Femur (tissue), 1 donor: ENCODE data around the gene ARHGEF19.
"Not testable (repeated sequence)": the region's sequence is repeated elsewhere in the genome, so short reads cannot be mapped to it uniquely, and the experiment has no call there.

Experiments
- DNase-seq: peaks from one replicate; pipeline ENCODE4 v3.0.0-alpha.2; 2017

The ARHGEF19 gene

DNA sequence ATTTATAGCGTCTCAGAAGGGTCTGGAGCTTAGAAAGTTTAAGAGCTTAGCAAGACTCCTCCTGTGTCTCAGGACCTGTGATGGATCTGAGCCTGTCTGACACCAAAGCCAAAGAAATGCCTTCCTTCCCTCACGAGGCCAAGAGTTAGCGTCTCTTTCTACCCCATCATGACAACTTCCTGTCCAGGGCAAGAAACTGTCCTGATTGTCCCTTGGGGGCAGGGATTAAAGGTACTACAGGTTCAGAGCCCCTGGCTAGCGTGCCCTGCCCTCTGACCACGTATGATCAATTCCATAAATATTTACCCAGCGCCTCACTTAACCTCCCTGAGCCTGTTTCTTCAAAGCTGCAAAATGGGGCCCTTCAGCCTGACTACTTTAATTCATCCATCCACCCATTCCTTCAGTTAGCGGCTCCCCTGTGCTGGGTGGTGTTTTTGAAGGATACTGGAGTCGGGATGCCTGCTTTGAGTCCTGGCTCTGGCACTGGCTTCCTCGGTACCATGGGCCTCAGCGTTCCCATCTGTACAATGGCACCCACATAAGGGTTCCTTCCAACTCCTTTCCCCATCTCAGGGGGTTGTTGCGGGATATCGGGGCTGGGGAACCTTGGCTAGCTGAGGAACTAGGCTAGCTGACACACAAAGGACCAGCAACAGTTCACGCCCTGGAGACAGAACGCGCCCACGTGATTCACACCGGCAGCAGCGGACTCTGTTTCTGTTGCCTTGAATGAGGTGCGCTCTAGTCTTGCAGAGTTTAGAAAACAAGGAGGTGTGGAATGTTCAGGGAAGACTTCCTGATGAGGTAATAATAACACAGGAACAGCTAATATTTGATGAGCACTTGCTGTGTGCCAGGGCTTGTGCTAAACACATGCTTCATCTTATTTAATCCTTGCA lies 33.6 kb downstream of the ARHGEF19 start:
- no peak for DNase-seq

GRCh38 chr1:16177306-16177705 lies 35.1 kb downstream of the ARHGEF19 start:
- DNase-seq = no peak

DNA sequence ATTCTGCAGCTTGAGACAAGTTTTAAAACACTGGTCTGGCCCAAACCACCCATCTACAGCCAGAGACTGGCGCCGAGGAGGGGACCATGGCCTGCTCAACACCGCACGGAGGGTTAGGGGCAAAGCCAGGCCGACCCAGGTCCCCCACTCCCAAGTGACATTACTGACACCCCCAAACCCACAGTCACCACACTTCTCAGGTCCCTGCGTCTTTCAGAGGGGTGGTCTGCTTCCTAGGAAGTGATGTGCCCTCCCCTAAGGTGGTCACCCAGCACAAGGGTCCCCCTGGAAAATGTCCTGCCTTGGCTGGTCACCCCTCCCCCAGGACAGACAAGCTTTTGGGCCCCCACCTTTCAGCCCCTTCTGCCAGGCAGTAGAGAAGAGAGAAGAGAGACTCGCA lies 35.8 kb downstream of the ARHGEF19 start:
- no peak for DNase-seq

- peak; percentile 96 for DNase-seq
These were observed 36.6 kb downstream of the ARHGEF19 start for GRCh38 chr1:16175610-16176553.

DNA sequence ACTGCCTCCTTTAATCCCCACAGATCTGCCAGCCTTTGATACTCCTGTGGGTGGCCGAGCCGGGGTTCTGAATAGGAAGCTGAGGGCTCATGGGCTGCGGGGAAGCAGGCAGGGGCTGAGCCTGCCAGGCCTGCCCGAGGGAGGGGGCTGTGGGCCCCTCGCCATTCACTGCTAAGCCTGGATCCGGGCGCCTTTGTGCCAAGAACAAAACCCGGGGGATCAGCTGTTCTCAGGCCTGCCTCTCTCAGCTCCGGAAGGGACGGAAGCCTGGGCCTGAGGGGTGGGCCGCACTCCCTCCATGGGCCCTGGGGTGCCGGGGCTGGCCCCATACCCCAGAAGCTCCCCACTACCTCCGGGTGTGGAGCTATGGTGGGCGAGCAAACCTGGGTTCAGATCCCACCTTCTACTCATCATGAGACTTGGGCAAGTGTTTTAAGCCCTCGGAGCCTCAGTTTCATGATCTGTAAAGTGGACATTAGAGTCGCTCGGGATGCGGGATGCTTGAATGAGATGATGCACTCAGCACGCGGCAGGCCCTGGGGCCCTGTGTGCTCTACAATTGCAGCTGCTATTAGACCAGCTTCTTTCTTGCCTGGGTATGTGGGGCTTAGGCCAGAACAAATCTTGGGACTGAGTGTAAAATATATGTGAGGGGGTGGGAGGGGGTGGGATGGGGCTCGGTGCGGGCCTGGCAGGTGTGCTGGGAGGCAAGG lies 37.4 kb downstream of the ARHGEF19 start:
- peak; percentile 61 for DNase-seq

DNA sequence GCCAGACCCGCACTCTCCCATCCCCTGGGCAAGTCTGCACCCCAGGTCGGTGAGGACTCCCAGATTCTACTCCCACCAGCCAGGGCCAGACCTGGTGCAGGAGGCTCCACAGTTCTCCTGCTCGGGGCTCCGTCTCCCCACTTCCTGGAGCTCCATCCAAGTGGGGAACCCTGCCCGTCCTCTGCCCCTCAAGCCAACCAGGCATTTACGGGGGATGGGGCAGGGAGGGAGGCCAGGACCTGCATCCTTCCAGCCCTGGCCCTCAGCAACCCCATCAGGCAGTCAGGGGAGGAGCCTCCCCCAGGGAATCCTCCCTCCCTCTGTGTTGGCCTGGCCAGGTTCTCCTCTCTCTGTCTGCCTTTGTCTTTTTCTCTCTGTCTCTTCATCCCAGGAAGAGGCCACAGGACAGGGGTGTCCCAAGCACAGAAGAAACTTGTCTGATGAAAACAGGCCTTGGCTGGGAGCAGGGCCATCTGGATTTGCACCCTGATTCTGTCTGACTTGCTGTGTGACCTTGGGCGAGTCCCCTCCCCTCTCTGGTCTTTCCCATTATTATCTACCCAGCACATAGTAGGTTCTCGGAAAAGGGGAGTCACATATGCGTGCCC lies 38.1 kb downstream of the ARHGEF19 start:
- no peak for DNase-seq

- no peak for DNase-seq
These were observed 38.8 kb downstream of the ARHGEF19 start for GRCh38 chr1:16173447-16174260.

DNA sequence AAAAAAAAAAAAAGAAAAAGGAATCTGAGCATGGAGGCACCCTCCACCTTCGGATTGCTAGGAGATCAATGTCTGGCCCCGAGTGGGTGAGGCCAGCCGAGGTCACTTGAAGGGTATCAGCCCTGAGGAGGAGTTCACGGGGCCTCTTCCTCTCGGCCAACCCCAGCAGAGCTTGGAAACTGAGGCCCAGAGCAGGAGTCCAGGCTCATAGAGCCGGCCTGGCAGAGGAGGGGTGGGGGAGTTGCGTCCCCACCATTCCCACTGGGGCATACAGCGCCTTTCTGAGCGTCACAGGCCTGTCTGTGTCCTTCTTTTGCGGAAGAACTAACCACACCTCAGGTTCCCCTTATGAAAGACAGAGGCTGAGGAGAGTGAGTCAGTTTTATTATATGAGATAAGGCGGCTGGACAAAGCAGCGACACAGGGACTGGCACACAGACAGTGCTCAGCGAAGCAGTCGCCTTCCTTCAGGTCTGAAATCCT lies 39.4 kb downstream of the ARHGEF19 start:
- DNase-seq = no peak

DNA sequence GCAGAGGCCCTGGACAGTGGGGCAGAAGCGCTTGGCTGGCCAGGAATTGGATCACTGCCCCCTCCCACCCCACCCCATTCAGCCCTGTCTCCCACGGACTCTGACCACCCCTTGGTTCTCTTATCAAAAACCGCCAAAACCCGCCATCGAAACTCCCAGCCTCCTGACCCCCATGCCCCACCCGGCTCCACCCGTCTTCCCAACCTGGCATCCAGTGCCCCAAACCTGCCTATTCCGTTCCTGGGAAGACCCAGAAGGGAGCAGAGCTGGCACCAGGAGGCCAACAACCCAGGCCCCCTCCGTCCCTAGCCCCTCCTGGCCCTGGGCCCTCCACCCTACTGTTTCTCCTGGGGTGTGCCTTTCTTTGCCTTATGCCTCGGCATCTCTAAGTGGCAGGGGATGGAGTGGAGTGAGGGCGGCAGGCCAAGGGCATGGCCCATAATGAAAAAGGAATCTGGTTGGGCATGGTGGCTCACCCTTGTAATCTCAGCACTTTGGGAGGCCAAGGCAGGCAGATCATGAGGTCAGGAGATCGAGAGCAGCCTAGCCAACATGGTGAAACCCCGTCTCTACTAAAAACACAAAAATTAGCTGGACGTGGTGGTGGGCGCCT lies 40.1 kb downstream of the ARHGEF19 start:
- DNase-seq = no peak

- DNase-seq = no peak
These were observed 40.9 kb downstream of the ARHGEF19 start for GRCh38 chr1:16171314-16172151.

DNA sequence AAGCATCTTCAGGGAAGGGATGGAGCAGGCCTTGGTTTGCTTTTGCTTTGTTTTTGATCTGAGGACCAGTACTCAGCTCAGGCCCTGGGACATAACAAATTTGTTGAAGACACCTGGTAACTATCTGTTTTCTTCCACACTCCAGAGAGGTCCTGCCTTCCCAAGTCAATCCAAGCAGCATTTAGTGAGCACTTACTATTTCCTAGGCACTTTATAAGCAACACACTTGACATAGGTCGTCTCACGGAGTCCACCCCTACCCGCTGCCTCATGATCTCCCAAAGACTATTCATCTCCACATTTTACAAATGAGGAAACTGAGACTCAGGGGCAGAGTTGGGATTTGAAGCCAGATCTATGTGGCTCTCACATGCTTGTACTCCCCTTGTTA lies 42.2 kb downstream of the ARHGEF19 start:
- no peak for DNase-seq

GRCh38 chr1:16168622-16169360 lies 43.7 kb downstream of the ARHGEF19 start:
- peak; percentile 19 for DNase-seq

GRCh38 chr1:16168144-16168495 lies 44.3 kb downstream of the ARHGEF19 start:
- not testable (repeated sequence) for DNase-seq

DNA sequence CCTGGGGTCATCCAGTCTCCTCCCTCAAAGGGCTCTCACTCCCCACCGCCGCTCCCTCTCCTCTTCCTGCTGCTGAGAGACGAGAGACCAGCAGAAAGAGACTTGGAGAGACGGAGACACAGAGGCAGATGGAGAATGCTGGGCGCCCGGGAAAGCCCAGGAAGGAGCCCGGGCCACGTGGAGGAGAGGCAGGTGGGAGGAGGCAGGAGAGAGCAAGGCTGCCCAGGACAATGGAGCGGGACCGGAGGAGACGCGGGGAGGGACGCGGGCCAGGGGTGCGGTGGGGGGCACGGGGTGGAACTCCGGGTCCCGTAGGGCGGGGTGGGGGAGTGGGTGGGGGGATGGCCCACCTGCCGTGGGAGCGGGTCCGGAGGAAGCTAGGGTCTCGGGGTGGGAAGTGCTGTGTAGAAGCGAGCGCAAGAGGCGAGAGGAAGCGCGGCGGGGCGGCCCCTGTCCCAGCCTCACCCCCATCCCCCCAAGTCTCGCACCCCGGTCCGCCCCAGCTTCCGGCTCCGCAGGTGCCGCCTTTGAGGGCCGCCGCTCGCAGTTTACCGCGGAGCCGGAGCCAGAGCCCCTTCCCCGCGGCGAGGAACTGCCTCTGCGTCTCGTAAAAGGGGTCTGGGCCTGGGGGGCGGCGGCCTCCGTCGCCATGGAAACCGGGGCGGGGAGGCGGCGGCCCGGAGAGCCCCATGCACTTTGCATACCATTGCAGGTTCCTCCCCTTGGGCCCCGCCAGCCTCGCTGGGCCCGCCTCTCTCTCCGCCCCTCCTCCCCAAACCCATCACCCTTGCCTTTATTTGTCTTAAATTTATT lies 44.9 kb downstream of the ARHGEF19 start:
- peak; percentile 71 for DNase-seq

DNA sequence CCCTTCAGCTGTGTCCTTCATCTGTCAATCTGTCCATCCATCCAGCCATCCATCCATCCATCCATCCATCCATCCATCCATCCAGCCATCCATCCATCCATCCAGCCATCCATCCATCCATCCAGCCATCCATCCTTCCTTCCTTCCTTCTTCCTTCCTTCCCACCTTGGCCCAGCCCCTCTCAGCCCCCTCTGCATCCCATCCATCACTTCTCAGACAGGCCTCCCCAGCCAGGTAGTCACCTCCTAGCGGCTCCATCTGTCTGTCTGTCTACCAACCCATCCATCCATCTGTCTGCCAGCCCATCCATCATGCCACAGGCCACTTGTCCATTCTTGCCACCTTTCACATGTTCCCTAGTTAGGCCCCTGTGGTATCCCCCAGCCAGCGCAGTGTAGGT lies 46.3 kb downstream of the ARHGEF19 start:
- no peak for DNase-seq

GRCh38 chr1:16165548-16165947 lies 46.9 kb downstream of the ARHGEF19 start:
- no peak for DNase-seq

GRCh38 chr1:16165073-16165364 lies 47.4 kb downstream of the ARHGEF19 start:
- no peak for DNase-seq

DNA sequence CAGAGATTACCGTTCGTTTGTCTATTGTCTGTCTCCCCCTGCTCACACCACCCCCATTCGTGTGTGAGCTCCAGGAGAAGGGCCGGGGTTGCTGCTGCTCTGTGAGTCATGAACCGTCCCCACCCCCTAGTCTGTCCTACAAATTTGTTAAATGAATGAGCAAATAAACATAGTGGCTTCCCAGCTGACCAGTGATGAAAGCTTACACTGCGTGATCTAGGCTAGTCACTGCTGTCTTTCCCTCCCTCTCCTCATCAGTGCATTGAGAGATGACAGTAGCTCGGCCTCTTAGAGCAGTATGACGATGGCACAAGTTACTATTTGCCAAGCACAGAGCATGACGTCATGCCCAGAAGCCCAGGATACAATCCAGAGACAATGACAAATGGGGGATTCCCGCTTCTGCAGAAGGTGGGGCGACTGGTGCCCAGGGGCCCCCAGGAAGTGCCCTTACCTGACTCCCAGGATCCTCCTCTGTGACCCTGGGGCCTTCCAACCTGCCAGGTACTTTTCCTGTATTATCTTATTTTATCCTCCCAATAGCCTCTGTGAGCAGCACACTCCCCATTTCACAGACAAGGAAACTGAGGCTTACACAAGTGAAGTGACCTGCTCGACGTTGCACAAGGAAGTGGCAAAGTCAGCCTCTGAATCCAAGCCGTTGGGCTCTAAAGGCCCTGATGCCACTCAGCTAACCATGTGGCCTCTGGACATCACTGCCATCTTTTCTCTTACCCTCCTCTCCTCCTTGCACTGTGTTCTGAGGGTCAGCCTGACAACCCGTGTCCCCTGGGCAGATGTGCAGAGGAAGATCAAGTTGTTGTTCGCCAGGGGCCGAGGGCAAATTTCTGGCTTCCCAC lies 48.0 kb downstream of the ARHGEF19 start:
- DNase-seq = no peak
